ENCODE results near the gene ZFYVE27. TPM values are rescaled to one million over a fixed set of nuclear protein-coding genes. Genes with fewer than 3 reads are reported as not detected.
A peak's percentile ranks its signal among the peaks of the same experiment; 100 is the strongest.

ZFYVE27 gene
- total RNA-seq, 1 donor from 2014 or later, result 28.0 TPM

DNA sequence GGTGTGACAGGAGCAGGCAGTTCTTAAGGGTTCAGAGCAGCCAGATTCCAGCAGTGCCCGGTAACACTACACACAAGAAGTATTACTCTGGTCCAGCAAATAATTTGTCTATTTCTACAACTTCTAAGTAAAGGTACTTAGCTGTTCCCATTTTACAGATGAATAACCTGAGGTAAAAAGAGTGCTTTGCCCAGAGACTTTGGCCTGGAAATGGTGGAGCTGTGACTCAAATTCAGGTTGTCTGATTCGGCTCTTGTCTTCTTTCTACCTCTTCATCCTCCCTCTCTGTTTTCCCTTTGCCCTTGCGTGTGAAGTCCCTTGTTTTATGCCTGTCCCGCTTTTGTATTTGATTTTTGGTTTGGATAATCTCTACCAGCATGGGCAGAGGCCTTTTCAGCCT, 17.8 kb downstream of the ZFYVE27 start:
- TF ChIP-seq POLR2A (IDR thresholded peaks at IDR 0.05) (no peak), POLR2AphosphoS5 (IDR thresholded peaks at IDR 0.05; ENCODE audit: insufficient read depth in 1 of 2, low read depth in 1 of 2) (no peak)
- TF ChIP-seq, protein P1, sequence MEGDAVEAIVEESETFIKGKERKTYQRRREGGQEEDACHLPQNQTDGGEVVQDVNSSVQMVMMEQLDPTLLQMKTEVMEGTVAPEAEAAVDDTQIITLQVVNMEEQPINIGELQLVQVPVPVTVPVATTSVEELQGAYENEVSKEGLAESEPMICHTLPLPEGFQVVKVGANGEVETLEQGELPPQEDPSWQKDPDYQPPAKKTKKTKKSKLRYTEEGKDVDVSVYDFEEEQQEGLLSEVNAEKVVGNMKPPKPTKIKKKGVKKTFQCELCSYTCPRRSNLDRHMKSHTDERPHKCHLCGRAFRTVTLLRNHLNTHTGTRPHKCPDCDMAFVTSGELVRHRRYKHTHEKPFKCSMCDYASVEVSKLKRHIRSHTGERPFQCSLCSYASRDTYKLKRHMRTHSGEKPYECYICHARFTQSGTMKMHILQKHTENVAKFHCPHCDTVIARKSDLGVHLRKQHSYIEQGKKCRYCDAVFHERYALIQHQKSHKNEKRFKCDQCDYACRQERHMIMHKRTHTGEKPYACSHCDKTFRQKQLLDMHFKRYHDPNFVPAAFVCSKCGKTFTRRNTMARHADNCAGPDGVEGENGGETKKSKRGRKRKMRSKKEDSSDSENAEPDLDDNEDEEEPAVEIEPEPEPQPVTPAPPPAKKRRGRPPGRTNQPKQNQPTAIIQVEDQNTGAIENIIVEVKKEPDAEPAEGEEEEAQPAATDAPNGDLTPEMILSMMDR (IDR thresholded peaks at IDR 0.05), result no peak
- no peaks in the 10 kb centered on the region for H3K4me1 ChIP-seq
- H3K4me3 ChIP-seq, result no peak overlapping the region

DNA sequence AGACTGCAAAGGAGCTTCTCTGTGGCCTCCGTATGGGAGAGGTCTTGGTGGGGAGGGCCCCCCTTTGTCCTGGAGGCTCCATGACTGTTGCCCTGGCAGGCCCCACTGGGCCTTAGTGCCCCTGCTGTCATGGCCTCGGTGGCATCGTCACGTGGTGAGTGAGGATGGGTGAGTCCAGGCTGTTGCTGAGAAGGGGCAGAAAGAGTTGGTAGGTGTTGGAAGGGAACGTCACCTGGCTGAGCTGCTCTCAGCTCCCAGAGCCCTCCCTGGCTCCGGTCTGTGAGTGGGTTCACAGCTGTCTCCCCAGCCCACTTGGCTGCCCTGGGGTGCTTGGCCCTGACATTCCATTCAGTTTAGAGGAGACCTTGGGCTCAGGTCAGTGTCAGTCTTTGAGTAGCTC, 18.8 kb downstream of the ZFYVE27 start:
- Histone ChIP-seq H3K4me3 (no peak overlapping the region), H3K36me3 (peaks cover 0 to 81% of the 10 kb centered on the region in 2 donors), H3K27ac (no peak overlapping the region), H3K27me3 (no peaks in the 10 kb centered on the region), H3K4me1 (no peaks in the 10 kb centered on the region), H3K9me3 (no peaks in the 10 kb centered on the region)
- intact Hi-C loops (cut with DNase I), result loop anchor here (10.0 kb wide), 1 partner anchor 689 kb away; the partner anchor contains the start of gene HPS1
- no peak for TF ChIP-seq POLR2A (IDR thresholded peaks at IDR 0.05)
- TF ChIP-seq, protein P1 (IDR thresholded peaks at IDR 0.05), result no peak
- TF ChIP-seq POLR2AphosphoS5 (IDR thresholded peaks at IDR 0.05; ENCODE audit: insufficient read depth in 1 of 2, low read depth in 1 of 2), result no peak
- DNase-seq (ENCODE audit: extremely low spot score in 2 of 2), result no peak

More for the DNA sequence above, 17.8 kb downstream of the ZFYVE27 start:
- H3K27me3 ChIP-seq, result no peaks in the 10 kb centered on the region
- no peak for DNase-seq (ENCODE audit: extremely low spot score in 2 of 2)
- intact Hi-C loops (cut with DNase I), result loop anchor here (10.0 kb wide), 1 partner anchor 690 kb away; the partner anchor contains the start of gene HPS1
- no peaks in the 10 kb centered on the region for H3K9me3 ChIP-seq
- H3K27ac ChIP-seq, result no peak overlapping the region
- peaks cover 0 to 88% of the 10 kb centered on the region in 2 donors for H3K36me3 ChIP-seq

DNA sequence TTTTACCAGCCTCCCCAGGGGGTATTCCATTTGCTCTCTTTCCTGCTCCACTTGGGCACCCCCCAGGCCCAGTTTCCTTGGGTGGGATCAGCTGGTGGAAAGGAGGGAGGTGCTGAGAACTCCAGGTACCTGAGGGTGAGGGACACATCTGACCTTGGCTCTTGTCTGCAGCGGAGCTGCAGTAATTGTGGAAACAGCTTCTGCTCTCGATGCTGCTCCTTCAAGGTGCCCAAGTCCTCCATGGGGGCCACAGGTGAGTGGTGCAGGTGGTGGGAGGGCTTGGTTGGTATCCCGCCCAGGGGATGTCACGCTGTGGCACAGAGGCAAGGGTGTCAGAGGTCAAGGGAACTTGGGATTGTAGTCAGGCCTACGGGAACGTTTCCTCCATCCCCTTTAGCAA, 20.5 kb downstream of the ZFYVE27 start:
- Histone ChIP-seq H3K9me3 (no peaks in the 10 kb centered on the region), H3K36me3 (peaks cover 0 to 69% of the 10 kb centered on the region in 2 donors), H3K27me3 (no peaks in the 10 kb centered on the region), H3K27ac (no peak overlapping the region), H3K4me3 (no peak overlapping the region), H3K4me1 (no peaks in the 10 kb centered on the region)
- no peak for DNase-seq (ENCODE audit: extremely low spot score in 2 of 2)
- intact Hi-C loops (cut with DNase I), result loop anchor here (10.0 kb wide), 1 partner anchor 687 kb away; the partner anchor contains the start of gene HPS1
- no peak for TF ChIP-seq POLR2AphosphoS5 (IDR thresholded peaks at IDR 0.05; ENCODE audit: insufficient read depth in 1 of 2, low read depth in 1 of 2)
- no peak for TF ChIP-seq POLR2A (IDR thresholded peaks at IDR 0.05)
- TF ChIP-seq, protein P1 (IDR thresholded peaks at IDR 0.05), result no peak

- intact Hi-C loops (cut with DNase I), result loop anchor here (10.0 kb wide), 1 partner anchor 685 kb away; the partner anchor contains the start of gene HPS1
- no peaks in the 10 kb centered on the region for H3K4me1 ChIP-seq
- no peak for TF ChIP-seq POLR2AphosphoS5 (IDR thresholded peaks at IDR 0.05; ENCODE audit: insufficient read depth in 1 of 2, low read depth in 1 of 2)
- TF ChIP-seq POLR2A (IDR thresholded peaks at IDR 0.05), result no peak
- TF ChIP-seq, protein P1 (IDR thresholded peaks at IDR 0.05), result peak; percentile 32 to 54 (median 33)
- H3K27me3 ChIP-seq, result no peaks in the 10 kb centered on the region
- peaks cover 0 to 50% of the 10 kb centered on the region in 2 donors for H3K36me3 ChIP-seq
- H3K27ac ChIP-seq, result no peak overlapping the region
- no peaks in the 10 kb centered on the region for H3K9me3 ChIP-seq
- no peak for DNase-seq (ENCODE audit: extremely low spot score in 2 of 2)
- no peak overlapping the region for H3K4me3 ChIP-seq
These were observed 22.4 kb downstream of the ZFYVE27 start for GRCh38 chr10:97759158-97759887.

DNA sequence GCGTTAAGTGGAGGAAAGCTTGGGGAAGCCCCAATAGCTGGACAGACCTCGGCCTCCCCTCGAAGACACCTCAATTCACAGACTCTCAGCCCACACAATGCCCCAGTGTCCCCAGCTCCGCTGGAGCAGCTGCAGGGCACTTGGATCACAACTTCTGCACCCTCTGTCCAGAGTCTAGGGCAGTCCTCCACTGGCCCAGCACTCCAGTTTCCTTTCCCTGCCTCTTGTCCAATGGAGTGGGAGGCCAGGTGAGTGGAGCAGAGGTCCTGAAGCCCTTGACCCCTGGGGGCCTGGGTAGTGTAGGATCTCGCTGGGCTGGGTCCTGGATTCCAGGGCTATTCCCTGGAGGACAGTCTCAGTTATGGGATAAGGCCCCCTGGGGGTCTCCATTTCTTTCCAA, 23.0 kb downstream of the ZFYVE27 start:
- Histone ChIP-seq H3K36me3 (peaks cover 0 to 44% of the 10 kb centered on the region in 2 donors), H3K4me1 (no peaks in the 10 kb centered on the region), H3K27me3 (no peaks in the 10 kb centered on the region), H3K27ac (no peak overlapping the region), H3K4me3 (no peak overlapping the region), H3K9me3 (no peaks in the 10 kb centered on the region)
- TF ChIP-seq, protein P1 (IDR thresholded peaks at IDR 0.05), result no peak
- TF ChIP-seq POLR2AphosphoS5 (IDR thresholded peaks at IDR 0.05; ENCODE audit: insufficient read depth in 1 of 2, low read depth in 1 of 2), result no peak
- no peak for TF ChIP-seq POLR2A (IDR thresholded peaks at IDR 0.05)
- intact Hi-C loops (cut with DNase I), result loop anchor here (10.0 kb wide), 1 partner anchor 685 kb away; the partner anchor contains the start of gene HPS1
- DNase-seq (ENCODE audit: extremely low spot score in 2 of 2), result no peak
